HepG2 (cell line): ENCODE results near the gene POFUT1. TPM values are rescaled to one million over a fixed set of nuclear protein-coding genes. Genes with fewer than 3 reads are reported as not detected.
A peak's percentile ranks its signal among the peaks of the same experiment; 100 is the strongest.

ENCODE experiments used
- CHD2 ChIP-seq: IDR thresholded peaks from 2 replicates; pipeline ENCODE4 v1.6.1; 2011; ENCODE audit warnings: low read depth, low read length, improper control_type of control experiment
- GATA4 ChIP-seq: sonication (generic); IDR thresholded peaks from 2 replicates; pipeline ENCODE4 v1.6.1; 2016; ENCODE audit warnings: antibody characterized with exemption, low read depth, borderline replicate concordance
- KDM3A ChIP-seq: IDR thresholded peaks from 2 replicates; pipeline ENCODE4 v1.6.1; 2018; ENCODE audit warnings: low read depth, missing compliant biosample characterization
- KDM5B ChIP-seq: sonication (generic); formaldehyde crosslinking; IDR thresholded peaks from 2 replicates; pipeline ENCODE4 v1.4.0; 2020; ENCODE audit warnings: missing genetic modification reagents, mild to moderate bottlenecking, borderline replicate concordance
- MYNN ChIP-seq: sonication (generic); formaldehyde crosslinking; IDR thresholded peaks from 2 replicates; pipeline ENCODE4 v1.4.0; 2020; ENCODE audit warnings: mild to moderate bottlenecking, low read depth, missing genetic modification reagents
- NONO ChIP-seq, 2 experiments: fragments of 450-650 bp in 1 of 2; sonication (generic) in 1 of 2; formaldehyde crosslinking in 1 of 2; IDR thresholded peaks in 1 of 2; conservative IDR thresholded peaks in 1 of 2; 2 replicates each; pipeline versions ENCODE4 v1.6.1 to v1.8.0; 2017 to 2022; ENCODE audit warnings: mild to moderate bottlenecking in 1 of 2, missing genetic modification reagents in 1 of 2, moderate library complexity in 1 of 2
- POGK ChIP-seq: sonication (generic); formaldehyde crosslinking; conservative IDR thresholded peaks from 2 replicates; pipeline ENCODE4 v1.8.0; 2022; ENCODE audit warnings: mild to moderate bottlenecking, moderate library complexity, missing genetic modification reagents
- TBP ChIP-seq: sonication (generic); formaldehyde crosslinking; IDR thresholded peaks from 2 replicates; pipeline ENCODE4 v1.5.0; 2020; ENCODE audit warnings: missing genetic modification reagents
- ZNF10 ChIP-seq: sonication (generic); formaldehyde crosslinking; IDR thresholded peaks from 2 replicates; pipeline ENCODE4 v1.4.0; 2020; ENCODE audit warnings: mild to moderate bottlenecking, low read depth, missing genetic modification reagents, borderline replicate concordance
- ZNF235 ChIP-seq: sonication (generic); formaldehyde crosslinking; IDR thresholded peaks from 2 replicates; pipeline ENCODE4 v1.8.1; 2023; ENCODE audit warnings: mild to moderate bottlenecking, missing genetic modification reagents, borderline replicate concordance
- ZNF3 ChIP-seq: IDR thresholded peaks from 2 replicates; pipeline ENCODE4 v1.7.0; 2017; ENCODE audit warnings: inconsistent platforms
- ZNF446 ChIP-seq: sonication (generic); formaldehyde crosslinking; IDR thresholded peaks from 2 replicates; pipeline ENCODE4 v1.5.0; 2020; ENCODE audit warnings: mild to moderate bottlenecking, missing genetic modification reagents
- ZNF484 ChIP-seq: sonication (generic); formaldehyde crosslinking; IDR thresholded peaks from 2 replicates; pipeline ENCODE4 v1.5.1; 2020; ENCODE audit warnings: mild to moderate bottlenecking, low read depth, missing genetic modification reagents, borderline replicate concordance
- ZNF598 ChIP-seq: sonication (generic); formaldehyde crosslinking; IDR thresholded peaks from 2 replicates; pipeline ENCODE4 v1.5.1; 2020; ENCODE audit warnings: mild to moderate bottlenecking, missing genetic modification reagents, borderline replicate concordance
- ZNF720 ChIP-seq: sonication (generic); formaldehyde crosslinking; IDR thresholded peaks from 2 replicates; pipeline ENCODE4 v1.4.0; 2020; ENCODE audit warnings: missing genetic modification reagents
- polyA plus RNA-seq, 8 experiments: library from polyadenylated mRNA; depleted of rRNA in 3 of 8; stranded (reverse) in 7 of 8; unstranded in 1 of 8; fragments of >200 nt; fragmentation: Illumina TruSeq in 4 of 8; extraction: Trizol in 4 of 8; gene quantifications; 2 replicates each; pipeline versions ENCODE4 v1.2.1 to v1.2.3, GENCODE V29; 2011 to 2016; ENCODE audit warnings: low read depth in 4 of 8, missing spikeins in 1 of 8, mixed read lengths in 1 of 8; ENCODE audit not compliant: insufficient read depth in 1 of 8
- total RNA-seq, 5 experiments: library from RNA; depleted of rRNA; stranded (reverse); fragments of >200 nt; fragmentation: Illumina TruSeq; extraction: Trizol; gene quantifications; 2 replicates each; pipeline ENCODE4 v1.2.3, GENCODE V29; 2016; ENCODE audit warnings: low read depth in 1 of 5
- TF ChIP-seq, protein P1 (sequence below): sonication (generic); formaldehyde crosslinking; conservative IDR thresholded peaks from 2 replicates; pipeline ENCODE4 v1.8.1; 2023; ENCODE audit warnings: missing genetic modification reagents
- TF ChIP-seq, protein P2 (sequence below): sonication (generic); formaldehyde crosslinking; IDR thresholded peaks from 2 replicates; pipeline ENCODE4 v1.5.0; 2020; ENCODE audit warnings: missing genetic modification reagents

Gene POFUT1
- total and polyA plus RNA-seq, 2 of the 13 experiments (the other 11 are each of a cell fraction or from before 2014, with no cell fraction given): 35.5 to 58.3 TPM

DNA sequence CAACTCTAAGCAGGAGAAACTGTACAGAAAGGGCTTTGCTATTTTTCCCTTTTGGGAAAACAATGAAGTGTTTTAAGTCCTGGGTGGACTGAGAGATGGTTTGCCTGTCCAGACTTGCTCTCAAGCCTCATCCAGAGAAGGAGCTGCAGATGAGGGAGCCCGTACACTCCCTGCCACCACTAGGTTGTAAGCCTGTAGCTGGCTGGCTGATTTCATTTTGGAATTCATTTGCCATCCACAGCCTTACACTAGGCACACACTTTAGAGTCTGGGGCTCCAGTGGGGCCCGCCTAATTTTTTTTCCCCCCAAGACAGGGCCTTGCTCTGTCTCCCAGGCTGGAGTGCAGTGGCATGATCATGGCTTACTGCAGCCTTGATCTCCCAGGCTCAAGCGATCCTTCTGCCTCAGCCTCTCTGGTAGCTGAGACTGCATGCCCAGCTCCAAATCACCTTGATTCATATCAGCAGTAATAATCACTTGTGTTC is 28.4 kb downstream of the POFUT1 start (continued):
- TF ChIP-seq KDM3A (CRISPR knock-in tag): no peak
- TF ChIP-seq ZNF484 (CRISPR knock-in tag): no peak
- no peak for TF ChIP-seq ZNF446 (CRISPR knock-in tag)
- no peak for TF ChIP-seq ZNF720 (CRISPR knock-in tag)
- no peak for TF ChIP-seq ZNF10 (CRISPR knock-in tag)
- TF ChIP-seq TBP (CRISPR knock-in tag): no peak
- no peak for TF ChIP-seq KDM5B (CRISPR knock-in tag)
- no peak for TF ChIP-seq NONO (IDR thresholded peaks at IDR 0.05)
- no peak for TF ChIP-seq NONO (CRISPR knock-in tag; conservative IDR thresholded peaks at IDR 0.05)
- TF ChIP-seq, protein P1, sequence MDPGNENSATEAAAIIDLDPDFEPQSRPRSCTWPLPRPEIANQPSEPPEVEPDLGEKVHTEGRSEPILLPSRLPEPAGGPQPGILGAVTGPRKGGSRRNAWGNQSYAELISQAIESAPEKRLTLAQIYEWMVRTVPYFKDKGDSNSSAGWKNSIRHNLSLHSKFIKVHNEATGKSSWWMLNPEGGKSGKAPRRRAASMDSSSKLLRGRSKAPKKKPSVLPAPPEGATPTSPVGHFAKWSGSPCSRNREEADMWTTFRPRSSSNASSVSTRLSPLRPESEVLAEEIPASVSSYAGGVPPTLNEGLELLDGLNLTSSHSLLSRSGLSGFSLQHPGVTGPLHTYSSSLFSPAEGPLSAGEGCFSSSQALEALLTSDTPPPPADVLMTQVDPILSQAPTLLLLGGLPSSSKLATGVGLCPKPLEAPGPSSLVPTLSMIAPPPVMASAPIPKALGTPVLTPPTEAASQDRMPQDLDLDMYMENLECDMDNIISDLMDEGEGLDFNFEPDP (CRISPR knock-in tag): no peak
- no peak for TF ChIP-seq CHD2
- TF ChIP-seq POGK (CRISPR knock-in tag): 0 out of 2 replicates have a peak, but pooled peaks have one; percentile 19
- TF ChIP-seq ZNF235 (CRISPR knock-in tag): no peak
- TF ChIP-seq GATA4: no peak
- TF ChIP-seq, protein P2, sequence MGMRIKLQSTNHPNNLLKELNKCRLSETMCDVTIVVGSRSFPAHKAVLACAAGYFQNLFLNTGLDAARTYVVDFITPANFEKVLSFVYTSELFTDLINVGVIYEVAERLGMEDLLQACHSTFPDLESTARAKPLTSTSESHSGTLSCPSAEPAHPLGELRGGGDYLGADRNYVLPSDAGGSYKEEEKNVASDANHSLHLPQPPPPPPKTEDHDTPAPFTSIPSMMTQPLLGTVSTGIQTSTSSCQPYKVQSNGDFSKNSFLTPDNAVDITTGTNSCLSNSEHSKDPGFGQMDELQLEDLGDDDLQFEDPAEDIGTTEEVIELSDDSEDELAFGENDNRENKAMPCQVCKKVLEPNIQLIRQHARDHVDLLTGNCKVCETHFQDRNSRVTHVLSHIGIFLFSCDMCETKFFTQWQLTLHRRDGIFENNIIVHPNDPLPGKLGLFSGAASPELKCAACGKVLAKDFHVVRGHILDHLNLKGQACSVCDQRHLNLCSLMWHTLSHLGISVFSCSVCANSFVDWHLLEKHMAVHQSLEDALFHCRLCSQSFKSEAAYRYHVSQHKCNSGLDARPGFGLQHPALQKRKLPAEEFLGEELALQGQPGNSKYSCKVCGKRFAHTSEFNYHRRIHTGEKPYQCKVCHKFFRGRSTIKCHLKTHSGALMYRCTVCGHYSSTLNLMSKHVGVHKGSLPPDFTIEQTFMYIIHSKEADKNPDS: no peak
- TF ChIP-seq ZNF3 (CRISPR knock-in tag): no peak
- TF ChIP-seq ZNF598 (CRISPR knock-in tag): 0 out of 2 replicates have a peak, but pooled peaks have one; percentile 7
- TF ChIP-seq MYNN: no peak
